Measurements from ENCODE around the gene BPI. TPM values are rescaled to one million over a fixed set of nuclear protein-coding genes. Genes with fewer than 3 reads are reported as not detected.
A peak's percentile ranks its signal among the peaks of the same experiment; 100 is the strongest.

Gene BPI
- total RNA-seq, 1 experiment from 2014 or later: not detected

DNA sequence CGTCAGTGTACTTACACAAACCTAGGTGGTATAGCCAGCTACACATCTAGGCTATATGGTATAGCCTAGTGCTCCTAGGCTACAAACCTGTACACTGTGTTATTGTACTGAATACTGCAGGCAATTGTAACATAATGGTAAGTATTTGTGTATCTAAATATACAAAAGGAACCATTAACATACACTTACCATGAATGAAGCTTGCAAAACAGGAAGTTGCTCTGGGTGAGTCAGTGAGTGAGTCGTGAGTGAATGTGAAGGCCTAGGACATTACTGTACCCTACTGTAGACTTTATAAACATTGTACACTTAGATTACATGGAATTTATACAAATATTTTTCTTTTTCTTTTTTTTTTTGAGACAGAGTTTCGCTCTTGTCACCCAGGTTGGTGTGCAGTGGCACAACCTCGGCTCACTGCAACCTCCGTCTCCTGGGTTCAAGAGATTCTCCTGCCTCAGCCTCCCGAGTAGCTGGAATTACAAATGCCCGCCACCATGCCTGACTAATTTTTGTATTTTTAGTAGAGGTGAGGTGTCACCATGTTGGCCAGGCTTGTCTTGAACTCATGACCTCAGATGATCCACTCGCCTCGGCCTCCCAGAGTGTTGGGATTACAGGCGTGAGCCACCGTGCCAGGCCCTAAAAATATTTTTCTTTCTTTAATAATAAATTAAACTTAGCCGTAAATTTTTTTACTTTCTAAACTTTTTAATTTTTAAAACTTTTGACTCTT lies 28.0 kb upstream of the BPI start:
- Histone ChIP-seq H3K4me2 (ENCODE audit: low read length) (peak overlapping the region; percentile 39; the same call in 1 of the 2 replicates), H3K27ac (ENCODE audit: low read depth, low read length) (no peak overlapping the region), H2AFZ (ENCODE audit: low read depth, low read length, poor library complexity, severe bottlenecking) (peak overlapping the region; percentile 95), H3K4me3 (replicated peaks in 1 of 2; ENCODE audit: low read depth in 1 of 2, low read length in 2 of 2) (0 out of 4 replicates have a peak overlapping the region, but pooled peaks of 1 of the 2 experiments have one; percentile 16), H3K9me2 (ENCODE audit: insufficient read depth) (no peaks in the 10 kb centered on the region), H3K27me3 (ENCODE audit: insufficient read depth, low read length) (no peaks in the 10 kb centered on the region), H4K20me1 (ENCODE audit: insufficient read depth) (no peaks in the 10 kb centered on the region), H3K79me2 (ENCODE audit: insufficient read depth, low read length) (no peaks in the 10 kb centered on the region), H3K9me3 (ENCODE audit: control insufficient read depth in 1 of 2, insufficient read depth in 1 of 2, low read depth in 1 of 2, low read length in 2 of 2) (no peaks in the 10 kb centered on the region; a peak in 1 of 4 replicates), H3K9ac (ENCODE audit: low read length) (no peak overlapping the region), H3K36me3 (ENCODE audit: control insufficient read depth in 1 of 2, insufficient read depth in 2 of 2, low read length in 2 of 2) (no peaks in the 10 kb centered on the region), H3K4me1 (ENCODE audit: control insufficient read depth in 1 of 2, insufficient read depth in 2 of 2, low read length in 2 of 2) (peaks cover 20 to 52% of the 10 kb centered on the region in 2 experiments)
- BruUV-seq (replicated peaks): no TSS peak
- DNase-seq (ENCODE audit: low read depth, low spot score) (no peak), ATAC-seq (no peak; the same call in 1 of the 2 replicates)
- CTCF ChIA-PET: interaction anchor here (1.0 kb wide), 1 partner anchor 29 kb away, joined by 3 read pairs; no protein-coding TSS in a partner anchor
- POLR2A ChIA-PET: interaction anchor here (0.7 to 1.3 kb wide), 2 partner anchors 13 to 31 kb away, joined by 3 read pairs; no protein-coding TSS in a partner anchor
- intact Hi-C loops (cut with micrococcal nuclease): no loop called here
- RAD21 ChIA-PET (ENCODE audit: low non-redundant PET in 1 of 2, low total read pairs in 2 of 2, uncharacterized antibody in 2 of 2, unreplicated experiment in 2 of 2): no interaction called here
- TF ChIP-seq CBX3 (IDR thresholded peaks at IDR 0.05; ENCODE audit: low read depth) (peak; percentile 64; the same call in 1 of the 2 replicates), JUND (IDR thresholded peaks at IDR 0.05) (peak; percentile 53; the same call in 1 of the 2 replicates), EGR1 (IDR thresholded peaks at IDR 0.05; ENCODE audit: low read depth) (no peak), SRF (IDR thresholded peaks at IDR 0.05; ENCODE audit: low read depth) (no peak), YY1 (IDR thresholded peaks at IDR 0.05; ENCODE audit: extremely low read depth, insufficient replicate concordance, low read depth, low read length) (no peak), RAD21 (IDR thresholded peaks at IDR 0.05; ENCODE audit: low read depth) (no peak), ZNF274 (IDR thresholded peaks at IDR 0.05; ENCODE audit: low read depth, low read length) (no peak), CEBPB (IDR thresholded peaks at IDR 0.05; ENCODE audit: low read depth) (peak; percentile 68), POLR2A (IDR thresholded peaks at IDR 0.05; ENCODE audit: borderline replicate concordance, extremely low read depth, insufficient read depth, insufficient read length) (no peak), TCF7L2 (IDR thresholded peaks at IDR 0.05; ENCODE audit: borderline replicate concordance, extremely low read depth, insufficient read depth, insufficient read length) (no peak), SP1 (IDR thresholded peaks at IDR 0.05; ENCODE audit: low read depth) (peak; percentile 38; the same call in 1 of the 2 replicates), FOSL1 (IDR thresholded peaks at IDR 0.05; ENCODE audit: low read depth) (peak; percentile 71; the same call in 1 of the 2 replicates), ATF3 (IDR thresholded peaks at IDR 0.05) (no peak), POLR2AphosphoS5 (IDR thresholded peaks at IDR 0.05; ENCODE audit: low read depth, low read length) (no peak), ELF1 (IDR thresholded peaks at IDR 0.05; ENCODE audit: borderline replicate concordance, low read depth) (no peak), ZFX (IDR thresholded peaks at IDR 0.05) (no peak), SIN3A (IDR thresholded peaks at IDR 0.05; ENCODE audit: low read depth) (no peak), EZH2phosphoT487 (IDR thresholded peaks at IDR 0.05; ENCODE audit: borderline replicate concordance) (no peak), MAX (IDR thresholded peaks at IDR 0.05) (no peak), EZH2 (IDR thresholded peaks at IDR 0.05) (no peak)
- TF ChIP-seq, protein P1, sequence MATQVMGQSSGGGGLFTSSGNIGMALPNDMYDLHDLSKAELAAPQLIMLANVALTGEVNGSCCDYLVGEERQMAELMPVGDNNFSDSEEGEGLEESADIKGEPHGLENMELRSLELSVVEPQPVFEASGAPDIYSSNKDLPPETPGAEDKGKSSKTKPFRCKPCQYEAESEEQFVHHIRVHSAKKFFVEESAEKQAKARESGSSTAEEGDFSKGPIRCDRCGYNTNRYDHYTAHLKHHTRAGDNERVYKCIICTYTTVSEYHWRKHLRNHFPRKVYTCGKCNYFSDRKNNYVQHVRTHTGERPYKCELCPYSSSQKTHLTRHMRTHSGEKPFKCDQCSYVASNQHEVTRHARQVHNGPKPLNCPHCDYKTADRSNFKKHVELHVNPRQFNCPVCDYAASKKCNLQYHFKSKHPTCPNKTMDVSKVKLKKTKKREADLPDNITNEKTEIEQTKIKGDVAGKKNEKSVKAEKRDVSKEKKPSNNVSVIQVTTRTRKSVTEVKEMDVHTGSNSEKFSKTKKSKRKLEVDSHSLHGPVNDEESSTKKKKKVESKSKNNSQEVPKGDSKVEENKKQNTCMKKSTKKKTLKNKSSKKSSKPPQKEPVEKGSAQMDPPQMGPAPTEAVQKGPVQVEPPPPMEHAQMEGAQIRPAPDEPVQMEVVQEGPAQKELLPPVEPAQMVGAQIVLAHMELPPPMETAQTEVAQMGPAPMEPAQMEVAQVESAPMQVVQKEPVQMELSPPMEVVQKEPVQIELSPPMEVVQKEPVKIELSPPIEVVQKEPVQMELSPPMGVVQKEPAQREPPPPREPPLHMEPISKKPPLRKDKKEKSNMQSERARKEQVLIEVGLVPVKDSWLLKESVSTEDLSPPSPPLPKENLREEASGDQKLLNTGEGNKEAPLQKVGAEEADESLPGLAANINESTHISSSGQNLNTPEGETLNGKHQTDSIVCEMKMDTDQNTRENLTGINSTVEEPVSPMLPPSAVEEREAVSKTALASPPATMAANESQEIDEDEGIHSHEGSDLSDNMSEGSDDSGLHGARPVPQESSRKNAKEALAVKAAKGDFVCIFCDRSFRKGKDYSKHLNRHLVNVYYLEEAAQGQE (IDR thresholded peaks at IDR 0.05; ENCODE audit: low read depth): no peak
- TF ChIP-seq, protein P2, sequence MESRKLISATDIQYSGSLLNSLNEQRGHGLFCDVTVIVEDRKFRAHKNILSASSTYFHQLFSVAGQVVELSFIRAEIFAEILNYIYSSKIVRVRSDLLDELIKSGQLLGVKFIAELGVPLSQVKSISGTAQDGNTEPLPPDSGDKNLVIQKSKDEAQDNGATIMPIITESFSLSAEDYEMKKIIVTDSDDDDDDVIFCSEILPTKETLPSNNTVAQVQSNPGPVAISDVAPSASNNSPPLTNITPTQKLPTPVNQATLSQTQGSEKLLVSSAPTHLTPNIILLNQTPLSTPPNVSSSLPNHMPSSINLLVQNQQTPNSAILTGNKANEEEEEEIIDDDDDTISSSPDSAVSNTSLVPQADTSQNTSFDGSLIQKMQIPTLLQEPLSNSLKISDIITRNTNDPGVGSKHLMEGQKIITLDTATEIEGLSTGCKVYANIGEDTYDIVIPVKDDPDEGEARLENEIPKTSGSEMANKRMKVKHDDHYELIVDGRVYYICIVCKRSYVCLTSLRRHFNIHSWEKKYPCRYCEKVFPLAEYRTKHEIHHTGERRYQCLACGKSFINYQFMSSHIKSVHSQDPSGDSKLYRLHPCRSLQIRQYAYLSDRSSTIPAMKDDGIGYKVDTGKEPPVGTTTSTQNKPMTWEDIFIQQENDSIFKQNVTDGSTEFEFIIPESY (IDR thresholded peaks at IDR 0.05; ENCODE audit: extremely low read depth, insufficient replicate concordance, low read length): no peak
